H1 (cell line): Measurements from ENCODE around the gene TCF25. TPM values are rescaled to one million over a fixed set of nuclear protein-coding genes. Genes with fewer than 3 reads are reported as not detected.

ENCODE experiments used
- CTCF ChIA-PET: fragments of 300-600 bp; sonication (Branson Sonifier 250); formaldehyde crosslinking; loops from one replicate; lab custom pipeline; 2021; ENCODE audit not compliant: partially characterized antibody; lab: Charles Lee
- POLR2A ChIA-PET: fragments of 300-600 bp; sonication (Branson Sonifier 250); formaldehyde crosslinking; loops from one replicate; lab custom pipeline; 2021; ENCODE audit warnings: inconsistent platforms; ENCODE audit not compliant: partially characterized antibody; lab: Charles Lee
- DNase-seq, 2 experiments: peaks; one replicate each; pipeline versions ENCODE4 v3.0.0 to v3.0.0-alpha.2; 2010 to 2022; ENCODE audit warnings: low spot score in 2 of 2, low read depth in 1 of 2, mixed read lengths in 1 of 2
- FAIRE-seq: peaks from 2 replicates; lab custom pipeline; 2011; peaks lifted over from hg19 to GRCh38; lab: Jason Lieb, UNC
- H2AFZ ChIP-seq: 2 replicates; pipeline ENCODE4 v1.8.1; 2012; ENCODE audit warnings: low read length, inconsistent platforms
- H2AK5ac ChIP-seq: 2 replicates; pipeline ENCODE4 v1.6.1; 2013; ENCODE audit warnings: low read depth, low read length
- H2BK120ac ChIP-seq: replicated peaks from 2 replicates; pipeline ENCODE3; 2013; ENCODE audit warnings: low read depth, low read length, inconsistent platforms
- H2BK12ac ChIP-seq: 2 replicates; pipeline ENCODE4 v1.6.1; 2013; ENCODE audit warnings: low read depth, low read length
- H2BK15ac ChIP-seq: 2 replicates; pipeline ENCODE4 v1.6.1; 2013; ENCODE audit warnings: low read length
- H2BK20ac ChIP-seq: 2 replicates; pipeline ENCODE4 v1.6.1; 2013; ENCODE audit warnings: low read length
- H2BK5ac ChIP-seq: 2 replicates; pipeline ENCODE4 v1.6.1; 2013; ENCODE audit warnings: low read depth, low read length
- H3K14ac ChIP-seq: 2 replicates; pipeline ENCODE4 v1.6.1; 2013; ENCODE audit warnings: inconsistent platforms; ENCODE audit not compliant: insufficient read length
- H3K18ac ChIP-seq: 2 replicates; pipeline ENCODE4 v1.6.1; 2013; ENCODE audit warnings: low read length; ENCODE audit errors: extremely low read depth
- H3K23ac ChIP-seq: 2 replicates; pipeline ENCODE4 v1.6.1; 2013; ENCODE audit warnings: inconsistent platforms; ENCODE audit not compliant: insufficient read length
- H3K23me2 ChIP-seq: 2 replicates; pipeline ENCODE4 v1.6.1; 2013; ENCODE audit warnings: low read depth, low read length
- H3K27ac ChIP-seq: 2 replicates; pipeline ENCODE4 v1.6.1; 2011; ENCODE audit warnings: low read depth, low read length, inconsistent platforms
- H3K27me3 ChIP-seq, 4 experiments: replicated peaks in 1 of 4; 1 replicate in 1 of 4; 2 replicates in 3 of 4; pipeline versions ENCODE4 v1.6.1 to v1.8.1; 2011 to 2013; ENCODE audit warnings: low read length in 3 of 4, mild to moderate bottlenecking in 3 of 4, inconsistent platforms in 2 of 4, mixed read lengths in 2 of 4, moderate library complexity in 1 of 4; ENCODE audit not compliant: control insufficient read depth in 3 of 4, insufficient read depth in 3 of 4; ENCODE audit errors: extremely low read depth in 1 of 4
- H3K36me3 ChIP-seq, 4 experiments: 2 replicates each; pipeline versions ENCODE4 v1.6.1 to v1.8.1; 2011 to 2013; ENCODE audit warnings: mild to moderate bottlenecking in 4 of 4, low read length in 3 of 4, moderate library complexity in 2 of 4, control low read depth in 1 of 4, inconsistent platforms in 1 of 4; ENCODE audit not compliant: insufficient read depth in 4 of 4, control insufficient read depth in 2 of 4
- H3K4ac ChIP-seq: replicated peaks from 2 replicates; pipeline ENCODE3; 2013; ENCODE audit warnings: low read length, low read depth, mixed read lengths, inconsistent platforms; ENCODE audit not compliant: insufficient read length
- H3K4me1 ChIP-seq, 4 experiments: replicated peaks in 1 of 4; 1 replicate in 1 of 4; 2 replicates in 3 of 4; pipeline versions ENCODE4 v1.6.1 to v1.8.1; 2011 to 2013; ENCODE audit warnings: low read length in 3 of 4, inconsistent platforms in 2 of 4, mixed read lengths in 1 of 4; ENCODE audit not compliant: insufficient read depth in 4 of 4, control insufficient read depth in 3 of 4
- H3K4me2 ChIP-seq, 2 experiments: 2 replicates each; pipeline versions ENCODE4 v1.6.1 to v1.8.1; 2011 to 2013; ENCODE audit warnings: low read depth in 2 of 2, low read length in 2 of 2, control low read depth in 1 of 2, inconsistent platforms in 1 of 2, mild to moderate bottlenecking in 1 of 2; ENCODE audit not compliant: insufficient read depth in 1 of 2
- H3K4me3 ChIP-seq, 4 experiments: fragments of 200-600, 300-600 bp in 1 of 4; sonication (generic), shearing (Covaris generic), sonication (Bioruptor Twin) in 1 of 4; 2 replicates each; pipeline versions ENCODE4 v1.5.1 to v1.8.1; 2011 to 2016; ENCODE audit warnings: low read length in 4 of 4, low read depth in 3 of 4, control low read depth in 2 of 4, inconsistent platforms in 2 of 4, mild to moderate bottlenecking in 2 of 4, mixed read lengths in 1 of 4, moderate library complexity in 1 of 4; ENCODE audit not compliant: insufficient read depth in 2 of 4; ENCODE audit errors: extremely low read depth in 1 of 4
- H3K56ac ChIP-seq: replicated peaks from 2 replicates; pipeline ENCODE3; 2013; ENCODE audit warnings: low read depth, mild to moderate bottlenecking, mixed read lengths, low read length, inconsistent platforms; ENCODE audit not compliant: insufficient read length
- H3K79me1 ChIP-seq: 2 replicates; pipeline ENCODE4 v1.6.1; 2013; ENCODE audit warnings: low read depth, low read length, control low read depth
- H3K79me2 ChIP-seq, 2 experiments: 2 replicates each; pipeline versions ENCODE4 v1.6.1 to v1.8.1; 2012 to 2013; ENCODE audit warnings: low read length in 2 of 2, mild to moderate bottlenecking in 2 of 2, inconsistent platforms in 1 of 2; ENCODE audit not compliant: insufficient read depth in 2 of 2, control insufficient read depth in 1 of 2
- H3K9ac ChIP-seq, 4 experiments: replicated peaks in 1 of 4; 1 replicate in 1 of 4; 2 replicates in 3 of 4; pipeline versions ENCODE4 v1.6.1 to v1.8.1; 2011 to 2013; ENCODE audit warnings: low read depth in 3 of 4, low read length in 3 of 4, control low read depth in 2 of 4, mild to moderate bottlenecking in 2 of 4, moderate library complexity in 2 of 4, inconsistent platforms in 1 of 4; ENCODE audit errors: extremely low read depth in 1 of 4
- H3K9me3 ChIP-seq, 2 experiments: 2 replicates each; pipeline versions ENCODE4 v1.6.1 to v1.8.1; 2012 to 2013; ENCODE audit warnings: mild to moderate bottlenecking in 2 of 2, moderate library complexity in 2 of 2, control low read depth in 1 of 2, inconsistent platforms in 1 of 2, low read depth in 1 of 2, low read length in 1 of 2, mixed read lengths in 1 of 2; ENCODE audit not compliant: insufficient read depth in 2 of 2
- H4K20me1 ChIP-seq, 2 experiments: replicated peaks in 1 of 2; 2 replicates each; pipeline versions ENCODE3 to v1.8.1; 2011 to 2013; ENCODE audit warnings: inconsistent platforms in 2 of 2, low read length in 2 of 2, mild to moderate bottlenecking in 1 of 2; ENCODE audit not compliant: insufficient read depth in 2 of 2, control insufficient read depth in 1 of 2
- H4K5ac ChIP-seq: 2 replicates; pipeline ENCODE4 v1.6.1; 2013; ENCODE audit warnings: low read length, low read depth, mixed read lengths, inconsistent platforms; ENCODE audit not compliant: insufficient read length
- H4K8ac ChIP-seq: 2 replicates; pipeline ENCODE4 v1.8.0; 2013; ENCODE audit warnings: mild to moderate bottlenecking, moderate library complexity, low read length, inconsistent platforms; ENCODE audit not compliant: insufficient read depth; ENCODE audit errors: extremely low read depth
- H4K91ac ChIP-seq: replicated peaks from 2 replicates; pipeline ENCODE3; 2013; ENCODE audit warnings: low read length, mixed read lengths, inconsistent platforms; ENCODE audit not compliant: insufficient read length
- ATF3 ChIP-seq: IDR thresholded peaks from 2 replicates; pipeline ENCODE4 v1.6.1; 2011; ENCODE audit warnings: low read depth, mild to moderate bottlenecking, low read length; ENCODE audit not compliant: insufficient read depth
- CBX5 ChIP-seq: fragments of 300-800, 300-1000 bp; sonication (generic); IDR thresholded peaks from 2 replicates; pipeline ENCODE4 v1.7.1; 2016; ENCODE audit warnings: antibody characterized with exemption, low read length, low read depth
- CHD1 ChIP-seq: IDR thresholded peaks from 2 replicates; pipeline ENCODE4 v1.6.1; 2012; ENCODE audit warnings: low read depth, low read length, improper control_type of control experiment
- CTCF ChIP-seq, 3 experiments: IDR thresholded peaks; 1 replicate in 2 of 3; 2 replicates in 1 of 3; pipeline versions ENCODE4 v1.5.1 to v1.6.1; 2011; ENCODE audit warnings: low read length in 3 of 3, mild to moderate bottlenecking in 3 of 3, inconsistent platforms in 2 of 3, low read depth in 1 of 3, moderate library complexity in 1 of 3; ENCODE audit not compliant: insufficient read depth in 1 of 3; ENCODE audit errors: control extremely low read depth in 1 of 3
- E2F6 ChIP-seq: IDR thresholded peaks from 2 replicates; pipeline ENCODE4 v1.6.1; 2012; ENCODE audit warnings: inconsistent platforms
- KDM1A ChIP-seq: fragments of 200-600, 300-600 bp; sonication (generic); IDR thresholded peaks from 2 replicates; pipeline ENCODE4 v1.7.1; 2016; ENCODE audit warnings: mild to moderate bottlenecking, low read length, borderline replicate concordance
- NRF1 ChIP-seq: IDR thresholded peaks from 2 replicates; pipeline ENCODE4 v1.6.1; 2011; ENCODE audit warnings: mild to moderate bottlenecking, low read depth, low read length, improper control_type of control experiment
- SP2 ChIP-seq: IDR thresholded peaks from 2 replicates; pipeline ENCODE4 v1.6.1; 2012; ENCODE audit warnings: mild to moderate bottlenecking, low read length, inconsistent platforms
- TCF12 ChIP-seq: IDR thresholded peaks from 2 replicates; pipeline ENCODE4 v1.6.1; 2011; ENCODE audit warnings: low read depth, mild to moderate bottlenecking, low read length
- WGBS, 2 experiments: shearing (Covaris generic) in 1 of 2; methylation state at CpG; one replicate each; pipeline versions ENCODE4 v1.1.6 to v1.1.7; 2013 to 2015; ENCODE audit warnings: low lambda C conversion rate in 2 of 2, mixed read lengths in 2 of 2, inconsistent platforms in 1 of 2, low coverage in 1 of 2, missing lambda C conversion rate in 1 of 2; ENCODE audit not compliant: insufficient replicate concordance in 2 of 2, insufficient coverage in 1 of 2, insufficient read length in 1 of 2; ENCODE audit errors: extremely low coverage in 1 of 2, missing lambda C conversion rate in 1 of 2; 5-methylcytosine and 5-hydroxymethylcytosine counted together
- polyA plus RNA-seq, 7 experiments: library from polyadenylated mRNA; depleted of rRNA in 3 of 7; stranded (reverse) in 5 of 7; unstranded in 2 of 7; fragments of >200 nt in 5 of 7; fragments of 200-250 nt in 2 of 7; gene quantifications; 1 replicate in 5 of 7; 2 replicates in 1 of 7; 4 replicates in 1 of 7; pipeline versions ENCODE4 v1.2.1 to v1.2.3, GENCODE V29; 2011 to 2013; ENCODE audit warnings: missing spikeins in 2 of 7, mixed read lengths in 2 of 7
- total RNA-seq: library from RNA; stranded (reverse); fragmentation: NEBNext Ultra II Directional; extraction: Animal tissue kit (Norgen Biotek cat#: 25700); gene quantifications from 2 replicates; pipeline ENCODE4 v1.2.1, GENCODE V29; 2021

Gene TCF25
- total and polyA plus RNA-seq, 2 of the 8 experiments (the other 6 are each of a cell fraction or from before 2014, with no cell fraction given): 78.1 to 102 TPM

- 94% methylated on average over 16 of the region's 17 CpGs; no CpG with 5 or more reads in 1 of the 2 experiments for WGBS, 2 experiments
- Histone ChIP-seq H3K36me3 (peaks cover 5 to 28% (median 16%) of the 10 kb centered on the region in 4 experiments; a peak in 7 of 8 replicates), H3K27me3 (no peaks in the 10 kb centered on the region), H3K18ac (no peak overlapping the region), H3K56ac (no peak overlapping the region), H3K4ac (no peak overlapping the region), H3K9me3 (no peaks in the 10 kb centered on the region), H3K79me2 (no peaks in the 10 kb centered on the region), H2AFZ (no peak overlapping the region), H2BK20ac (no peak overlapping the region), H3K23ac (no peak overlapping the region), H2BK5ac (no peak overlapping the region), H4K5ac (no peak overlapping the region), H2BK15ac (no peak overlapping the region), H3K14ac (no peak overlapping the region), H3K9ac (no peak overlapping the region), H3K4me1 (no peaks in the 10 kb centered on the region), H2BK120ac (no peak overlapping the region), H4K20me1 (peaks cover 0 to 6% of the 10 kb centered on the region in 2 experiments), H3K79me1 (no peaks in the 10 kb centered on the region), H4K8ac (no peak overlapping the region), H3K4me2 (no peak overlapping the region), H2AK5ac (no peak overlapping the region), H3K27ac (no peak overlapping the region), H2BK12ac (no peak overlapping the region), H4K91ac (no peak overlapping the region), H3K4me3 (no peak overlapping the region), H3K23me2 (no peaks in the 10 kb centered on the region)
- CTCF ChIA-PET: interaction anchor here (3.7 kb wide), 1 partner anchor 9 kb away, joined by 14 read pairs; no protein-coding TSS in a partner anchor
- POLR2A ChIA-PET: interaction anchor here (1.3 kb wide), 1 partner anchor 21 kb away, joined by 4 read pairs; no protein-coding TSS in a partner anchor
- DNase-seq (no peak), FAIRE-seq (no peak)
- TF ChIP-seq CTCF (IDR thresholded peaks at IDR 0.05; ENCODE audit: control extremely low read depth in 1 of 3, insufficient read depth in 1 of 3, low read depth in 1 of 3, low read length in 3 of 3): no peak
- no peak for TF ChIP-seq SP2
- TF ChIP-seq CHD1: no peak
- TF ChIP-seq CBX5: no peak
- no peak for TF ChIP-seq KDM1A
- no peak for TF ChIP-seq NRF1
- TF ChIP-seq ATF3: no peak
- TF ChIP-seq E2F6: no peak
- no peak for TF ChIP-seq TCF12
Measured at GRCh38 chr16:89900885-89901284, 27.5 kb downstream of the TCF25 start.
